Activated CD4-positive, CD25-positive, alpha-beta regulatory T cell treated with anti-CD3 and anti-CD28 coated beads, Interleukin-2, amount 50 U/mL, for 16 hours (primary cell): ENCODE measurements around the gene ATAD3A.
A peak's percentile ranks its signal among the peaks of the same experiment; 100 is the strongest.
"Not testable (repeated sequence)": the region's sequence is repeated elsewhere in the genome, so short reads cannot be mapped to it uniquely, and the experiment has no call there.

ENCODE experiments used
- DNase-seq: peaks from one replicate; pipeline ENCODE4 v3.0.0-alpha.2; 2020; ENCODE audit warnings: low read depth, low spot score

The ATAD3A gene

DNA sequence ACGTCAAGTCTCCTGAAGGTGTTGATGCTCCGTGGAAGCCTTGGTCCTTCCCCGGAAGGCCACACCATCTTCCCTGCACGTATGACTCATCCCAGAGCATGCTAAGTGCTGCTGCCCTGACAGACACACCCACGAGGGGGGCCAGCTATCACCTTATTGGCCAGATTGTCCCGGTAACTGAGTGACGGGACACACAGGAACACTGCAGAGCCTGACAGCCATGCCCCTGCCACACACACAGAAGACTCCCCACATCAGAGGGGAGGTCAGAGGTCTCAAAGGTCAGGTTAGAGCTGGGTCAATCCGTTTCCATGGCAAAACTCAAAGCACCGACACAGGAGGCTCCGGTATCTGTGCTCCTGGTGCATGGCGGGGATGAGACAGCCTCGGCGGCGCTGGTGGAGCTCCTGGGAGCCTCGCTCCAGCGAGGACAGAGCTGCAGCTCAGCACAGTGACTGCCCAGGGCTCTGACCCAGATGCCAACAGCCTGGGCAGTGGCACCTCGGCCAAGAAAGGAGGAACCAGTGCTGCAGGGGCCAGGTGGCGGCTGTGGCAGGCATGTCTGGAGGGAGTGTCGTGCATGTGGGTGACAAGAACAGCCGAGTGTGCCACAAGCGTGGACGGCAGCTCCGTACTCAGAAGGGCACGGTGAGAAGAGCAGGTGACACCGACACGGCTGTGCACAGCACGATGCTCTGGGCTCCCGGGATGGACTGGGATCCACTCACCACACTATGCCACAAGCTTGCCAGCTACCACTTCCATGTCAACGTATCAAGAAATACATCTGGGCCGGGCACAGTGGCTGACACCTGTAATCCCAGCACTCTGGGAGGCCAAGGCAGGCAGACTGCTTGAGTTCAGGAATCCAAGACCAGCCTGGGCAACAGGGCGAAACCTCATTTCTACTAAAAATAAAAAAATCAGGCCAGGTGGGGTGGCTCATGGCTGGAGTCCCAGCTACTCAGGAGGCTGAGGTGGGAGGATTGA is 43.3 kb downstream of the ATAD3A start:
- DNase-seq: no peak

GRCh38 chr1:1556505-1556904 is 44.5 kb downstream of the ATAD3A start:
- no peak for DNase-seq

DNA sequence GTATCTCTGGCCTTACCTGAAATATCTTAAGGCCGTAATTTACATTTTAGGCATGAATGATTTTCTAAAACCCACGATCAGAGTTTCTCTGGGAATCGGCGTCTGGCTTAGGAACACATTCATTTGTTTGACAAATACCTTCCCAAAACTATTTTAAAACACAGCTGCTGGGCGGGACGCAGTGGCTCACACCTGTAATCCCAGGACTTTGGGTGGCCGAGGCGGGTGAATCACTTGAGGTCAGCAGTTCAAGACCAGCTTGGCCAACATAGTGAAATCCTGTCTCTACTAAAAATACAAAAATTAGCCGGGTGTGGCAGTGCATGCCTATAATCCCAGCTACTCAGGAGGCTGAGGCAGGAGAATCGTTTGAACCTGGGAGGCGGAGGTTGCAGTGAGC is 45.0 kb downstream of the ATAD3A start:
- DNase-seq: not testable (repeated sequence)

DNA sequence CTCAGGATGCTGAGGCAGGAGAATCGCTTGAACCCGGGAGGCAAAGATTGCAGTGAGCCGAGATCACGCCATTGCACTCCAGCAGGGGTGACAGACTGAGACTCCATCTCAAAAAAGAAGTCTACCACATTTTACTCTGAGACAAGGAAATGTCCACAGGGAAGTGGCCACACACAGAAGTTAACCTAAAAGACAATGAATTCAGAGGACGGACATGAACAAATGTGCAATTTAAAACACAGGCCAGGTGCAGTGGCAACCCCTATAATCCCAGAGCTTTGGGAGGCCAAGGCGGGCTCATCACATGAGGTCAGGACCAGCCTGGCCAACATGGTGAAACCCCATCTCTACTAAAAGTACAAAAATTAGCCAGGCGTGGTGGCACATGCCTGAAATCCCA is 45.7 kb downstream of the ATAD3A start:
- DNase-seq: not testable (repeated sequence)

- no peak for DNase-seq
Measured at GRCh38 chr1:1558591-1558990, 46.6 kb downstream of the ATAD3A start.

DNA sequence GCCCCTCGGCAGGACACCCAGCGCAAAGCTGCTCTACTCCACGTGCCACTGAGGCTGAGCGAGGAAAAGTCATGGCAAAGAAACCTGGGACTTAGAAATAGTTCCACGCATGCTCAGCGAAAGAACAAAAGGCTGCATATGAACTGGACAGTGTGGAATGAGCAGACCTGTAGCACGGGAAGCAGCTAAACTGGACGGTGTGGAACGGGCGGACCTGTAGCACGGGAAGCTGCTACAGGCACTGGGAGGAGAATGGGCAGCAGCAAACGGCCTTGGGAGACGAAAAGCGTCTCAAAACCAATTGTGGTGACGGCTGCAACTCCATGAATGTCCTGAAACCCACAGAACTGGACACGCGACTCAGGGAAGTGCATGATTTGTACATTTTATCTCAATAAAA is 47.1 kb downstream of the ATAD3A start:
- no peak for DNase-seq

DNA sequence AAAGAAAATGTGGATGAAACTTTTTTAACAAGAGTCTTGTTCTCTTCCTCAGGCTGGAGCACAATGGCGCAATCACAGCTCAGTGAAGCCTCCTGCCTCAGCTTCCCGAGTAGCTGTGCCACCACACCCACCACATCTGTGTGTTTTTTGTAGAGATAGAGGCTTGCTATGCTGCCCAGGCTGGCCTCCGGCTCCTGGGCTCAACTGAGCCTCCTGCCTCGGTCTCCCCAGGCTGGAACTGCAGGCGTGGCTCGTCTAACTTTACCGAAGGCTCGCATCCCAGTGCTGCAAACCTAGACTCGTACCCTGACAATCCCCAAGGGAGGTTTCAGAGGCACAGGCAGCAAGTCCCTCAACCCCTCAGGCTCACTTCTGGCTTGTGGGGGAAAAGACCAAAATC is 48.2 kb downstream of the ATAD3A start:
- DNase-seq: no peak

DNA sequence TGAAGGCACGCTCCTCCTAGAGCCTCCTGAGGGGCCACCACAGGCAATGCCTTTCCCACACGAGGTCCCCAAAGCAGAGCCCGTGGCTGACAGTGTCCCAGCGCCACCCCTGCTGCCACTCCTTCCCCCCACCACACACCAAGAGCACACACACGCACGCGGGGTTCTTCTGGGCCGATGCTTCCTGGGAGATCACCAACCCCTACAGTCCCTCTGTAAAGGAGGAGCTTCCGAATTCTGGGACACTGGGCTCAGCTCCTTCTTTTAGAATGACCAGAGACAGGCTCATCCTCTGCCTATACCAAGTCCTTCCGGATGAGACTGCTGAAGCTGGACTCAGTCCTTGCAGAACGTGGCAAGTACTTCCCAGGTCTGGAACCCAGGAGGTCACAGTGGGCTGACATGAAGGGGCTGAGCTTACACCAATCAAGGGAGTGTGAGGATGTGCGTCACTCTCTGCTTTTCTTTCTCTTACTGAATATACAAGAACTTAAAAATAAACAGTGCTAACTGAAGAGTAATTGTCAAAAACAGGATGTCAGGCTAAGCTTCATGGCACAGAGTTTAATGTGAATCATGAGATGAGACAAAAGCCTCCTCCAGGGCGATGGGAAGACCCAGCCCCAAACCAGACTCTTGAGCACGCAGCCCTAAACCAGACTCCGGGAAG is 50.0 kb downstream of the ATAD3A start:
- no peak for DNase-seq

GRCh38 chr1:1562556-1563195 is 50.7 kb downstream of the ATAD3A start:
- DNase-seq: no peak

DNA sequence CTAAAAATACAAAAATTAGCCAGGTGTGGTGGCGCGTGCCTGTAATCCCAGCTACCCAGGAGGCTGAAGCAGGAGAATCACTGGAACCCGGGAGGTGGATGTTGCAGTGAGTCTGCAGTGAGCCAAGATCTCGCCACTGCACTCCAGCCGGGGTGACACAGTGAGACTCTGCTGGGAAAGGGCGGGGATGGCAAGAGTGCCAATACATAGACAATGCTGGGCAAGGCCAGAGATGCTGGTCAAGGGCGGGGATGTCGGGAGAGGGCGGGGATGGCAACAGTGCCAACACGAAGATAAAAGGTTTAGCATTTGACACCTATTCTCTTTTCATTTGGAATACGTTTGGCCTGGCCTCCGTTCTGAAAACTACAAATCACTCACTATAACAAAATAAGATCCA is 51.7 kb downstream of the ATAD3A start:
- DNase-seq: no peak

DNA sequence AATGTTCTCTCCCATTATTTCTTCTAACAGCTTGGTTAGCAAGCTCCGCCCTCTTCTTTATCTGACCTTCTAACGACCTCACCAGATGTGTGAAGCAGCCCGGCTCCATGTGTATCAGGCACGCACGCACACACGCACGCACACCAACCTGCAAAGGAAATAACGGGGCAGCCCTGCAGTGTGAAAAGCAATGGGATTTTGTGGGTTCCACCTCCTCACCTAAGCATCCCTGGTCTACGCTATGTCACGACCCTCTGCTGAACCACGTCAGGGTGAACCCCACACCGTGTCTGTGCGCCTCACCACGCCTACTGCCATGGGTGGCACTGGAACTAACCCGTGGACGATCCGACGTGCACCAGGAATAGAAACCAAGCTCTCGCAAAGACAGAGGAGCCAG is 52.3 kb downstream of the ATAD3A start:
- no peak for DNase-seq

GRCh38 chr1:1565340-1565739 is 53.4 kb downstream of the ATAD3A start:
- DNase-seq: no peak

DNA sequence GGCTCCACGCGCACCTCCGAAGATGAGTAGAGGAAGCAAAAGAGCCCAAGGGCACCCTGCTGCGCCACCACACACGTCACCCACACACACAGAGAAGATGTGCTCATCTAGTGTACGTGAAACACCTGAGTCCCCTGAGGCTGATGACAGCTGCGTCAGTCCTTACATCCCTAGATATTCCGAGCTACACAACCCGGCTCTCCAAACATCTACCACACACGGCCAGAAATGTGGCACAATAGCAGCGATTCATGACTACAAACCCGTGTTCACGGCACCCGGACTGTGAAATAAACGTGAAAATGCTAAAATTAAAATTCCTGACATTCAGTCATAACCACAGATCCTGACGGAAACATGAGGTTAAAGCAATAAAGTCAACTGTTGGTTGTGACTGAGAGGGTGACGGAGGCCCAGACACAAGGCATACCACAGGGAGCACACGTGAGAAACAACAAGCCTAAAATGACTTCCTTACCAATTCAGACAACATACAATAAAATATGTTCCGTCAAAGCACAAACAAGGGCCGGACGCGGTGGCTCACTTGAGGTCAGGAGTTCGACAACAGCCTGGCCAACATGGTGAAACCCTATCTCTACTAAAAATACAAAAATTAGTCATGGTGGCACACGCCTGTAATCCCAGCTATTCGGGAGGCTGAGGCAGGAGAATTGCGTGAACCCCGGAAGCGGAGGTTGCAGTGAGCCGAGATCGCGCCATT is 55.4 kb downstream of the ATAD3A start:
- no peak for DNase-seq

DNA sequence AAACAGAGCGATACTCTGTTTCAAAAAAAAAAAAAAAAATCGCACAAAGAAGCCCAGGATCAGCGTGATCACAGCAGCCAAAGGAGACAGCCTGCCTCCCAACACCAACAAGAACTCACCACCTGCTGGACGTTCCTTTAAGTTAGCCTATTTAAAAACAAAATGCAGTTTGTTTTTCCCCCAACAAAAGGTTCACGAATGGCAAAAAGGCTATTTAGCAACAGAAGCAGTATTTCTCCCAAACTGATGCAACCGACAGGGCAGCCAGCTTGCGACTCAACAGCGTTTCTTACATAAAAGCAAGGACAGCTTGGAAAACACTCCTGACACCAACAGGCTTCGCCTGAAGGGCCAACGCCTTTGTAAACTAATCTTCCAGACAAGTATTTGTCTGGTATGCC is 55.9 kb downstream of the ATAD3A start:
- no peak for DNase-seq

- DNase-seq: no peak
Measured at GRCh38 chr1:1569341-1569740, 57.4 kb downstream of the ATAD3A start.

DNA sequence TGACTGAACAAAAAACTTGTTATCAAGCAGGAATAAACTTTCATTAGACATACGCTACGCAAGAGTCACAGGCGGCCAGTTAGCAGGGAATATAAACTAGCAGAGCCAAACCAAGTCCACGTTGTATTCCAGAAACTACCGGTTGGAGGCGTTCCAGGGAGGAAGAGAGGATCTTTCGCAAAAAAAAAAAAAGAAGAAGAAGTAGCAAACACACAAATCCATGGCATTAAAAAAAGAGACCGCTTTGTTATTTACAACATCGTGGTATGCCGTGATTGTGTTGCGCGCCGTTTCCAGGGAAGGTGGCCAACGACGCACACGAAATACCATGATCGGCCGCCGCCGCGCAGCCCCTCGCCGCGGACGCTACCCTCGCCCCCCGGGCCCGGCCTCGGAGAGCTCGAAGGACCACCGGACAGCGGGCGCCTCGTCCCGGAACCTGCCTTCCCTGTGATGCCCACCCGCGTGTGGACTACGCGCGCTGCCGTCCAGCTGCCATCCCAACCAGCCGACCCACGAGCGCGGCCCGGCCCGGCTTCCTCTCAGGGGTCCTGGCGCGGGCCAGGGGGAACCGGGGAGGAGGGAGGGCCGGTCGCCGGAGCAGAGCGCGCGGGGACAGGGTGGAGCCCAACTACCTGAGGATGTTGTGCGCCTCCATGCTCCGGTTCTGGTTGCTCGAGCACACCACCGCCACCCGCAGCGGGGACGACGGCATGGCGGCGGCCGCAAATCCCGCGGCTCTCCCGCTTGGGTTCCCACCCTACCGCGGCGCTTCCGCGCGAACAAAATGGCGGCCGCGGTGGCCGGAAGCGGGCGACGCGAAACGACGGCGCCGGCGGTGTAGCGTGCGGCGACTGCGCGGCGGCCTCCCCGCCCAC is 62.1 kb downstream of the ATAD3A start:
- peak; percentile 48 for DNase-seq

DNA sequence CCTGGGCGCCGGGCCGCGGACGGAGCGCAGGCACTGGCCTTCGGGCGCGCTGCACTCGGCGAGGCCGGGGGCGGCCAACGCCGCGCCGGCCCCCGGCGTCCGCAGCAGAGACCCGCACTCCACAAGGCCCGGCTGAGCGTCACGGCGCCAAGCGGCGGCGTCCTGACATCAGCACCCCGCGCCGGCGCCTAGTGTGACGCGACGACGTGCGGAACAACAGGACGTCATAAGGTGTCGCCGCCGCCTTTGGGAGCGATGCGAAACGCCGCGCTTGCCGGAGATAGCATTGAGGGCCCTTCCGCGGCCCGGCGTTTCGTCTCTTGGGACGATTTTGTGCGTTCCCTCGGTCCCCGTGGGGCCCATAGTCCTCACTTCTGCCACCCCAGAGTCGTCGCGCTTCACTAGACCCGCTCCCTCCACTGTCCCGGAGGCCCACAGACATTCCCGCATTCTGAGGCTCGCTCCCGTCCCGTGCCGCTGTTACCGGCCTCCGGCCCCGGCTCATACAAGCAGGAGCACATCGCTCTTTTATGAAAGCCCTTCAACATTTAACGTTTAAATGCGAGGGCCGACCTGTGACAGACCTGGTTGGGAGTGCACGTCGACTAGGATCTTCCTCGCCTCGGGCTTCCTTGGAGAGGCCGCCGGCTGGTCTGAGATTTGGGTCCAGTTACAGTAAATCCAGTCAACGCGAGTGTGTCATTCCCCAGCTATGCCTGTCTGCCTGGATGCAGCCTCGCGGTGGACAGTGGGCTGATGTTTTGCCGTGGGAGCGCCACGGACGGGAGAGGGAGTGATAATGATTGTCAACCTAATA is 63.0 kb downstream of the ATAD3A start, which contains the start of gene SSU72:
Gene SSU72, minus strand, starts transcription at position 143 of the 817 bp plus-strand sequence. CDS start 306 bp downstream, outside the sequence.
- peak; percentile 89 for DNase-seq

DNA sequence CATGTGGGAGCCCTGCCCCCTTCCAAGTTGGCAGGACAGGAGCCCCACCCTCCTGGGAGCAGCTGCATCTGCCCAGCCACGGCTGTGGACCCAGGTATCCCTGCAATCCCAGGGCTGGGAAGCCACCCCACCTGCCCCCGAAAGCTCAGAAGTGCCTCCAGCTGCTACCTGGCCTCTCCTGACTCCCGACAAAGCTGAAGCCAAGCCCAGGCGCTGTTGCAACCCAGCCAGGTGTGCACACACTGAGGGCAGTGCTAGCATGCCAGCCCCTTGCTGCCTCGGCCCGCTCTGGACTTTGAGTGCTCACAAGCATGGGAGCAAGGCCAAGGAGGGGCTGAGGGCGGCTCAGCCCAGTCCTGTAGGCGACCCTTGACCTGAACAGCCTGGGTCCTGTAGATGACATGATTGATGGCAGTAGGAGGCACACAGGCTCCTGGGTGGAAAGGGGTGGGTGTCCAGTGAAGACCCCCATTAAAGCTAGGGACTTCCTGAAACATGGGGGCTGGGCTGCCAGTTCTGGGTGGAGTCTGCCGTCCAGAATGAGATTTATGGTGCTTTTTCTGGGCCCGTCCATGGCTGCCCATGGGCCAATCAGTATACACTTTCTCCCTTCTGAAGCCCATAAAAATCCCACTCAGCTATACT is 65.5 kb downstream of the ATAD3A start:
- DNase-seq: no peak

- no peak for DNase-seq
Measured at GRCh38 chr1:1578371-1578940, 66.5 kb downstream of the ATAD3A start.
